Mucosa of descending colon (tissue), 3 donors: ENCODE data around the gene CHST8. TPM values are rescaled to one million over a fixed set of nuclear protein-coding genes. Genes with fewer than 3 reads are reported as not detected.
A peak's percentile ranks its signal among the peaks of the same experiment; 100 is the strongest.

ENCODE experiments used
- ATAC-seq: fragments of 200-7000 bp; cut with Tn5 transposase; one replicate; pipeline ENCODE4 v1.9.1; 2020; ENCODE audit warnings: mild to moderate bottlenecking, moderate library complexity
- DNase-seq, 3 donors: peaks; one replicate each; pipeline ENCODE4 v3.0.0-alpha.2; 2020
- H3K36me3 ChIP-seq: fragments of 200-600 bp; one replicate; pipeline ENCODE4 v1.8.0; 2021; ENCODE audit warnings: low read depth, mild to moderate bottlenecking
- H3K4me1 ChIP-seq: fragments of 200-600 bp; one replicate; pipeline ENCODE4 v1.8.0; 2021; ENCODE audit warnings: low read depth, mild to moderate bottlenecking
- H3K4me3 ChIP-seq: fragments of 200-600 bp; one replicate; pipeline ENCODE4 v1.8.0; 2021; ENCODE audit warnings: mild to moderate bottlenecking
- H3K9me3 ChIP-seq: fragments of 200-600 bp; one replicate; pipeline ENCODE4 v1.8.0; 2021; ENCODE audit warnings: mild to moderate bottlenecking
- CTCF ChIP-seq: fragments of 200-600 bp; IDR thresholded peaks from one replicate; pipeline ENCODE4 v1.8.0; 2022; ENCODE audit warnings: antibody characterized with exemption, mild to moderate bottlenecking
- intact Hi-C, 2 donors: fragments of 100-400 bp; cut with DNase I in 1 of 2; cut with micrococcal nuclease in 1 of 2; formaldehyde crosslinking; loops; one replicate each; pipeline versions ENCODE4 v1.11.0 to v1.11.1; 2022; cut with DNase I, micrococcal nuclease
- total RNA-seq, 3 donors: library from RNA; stranded (reverse); fragmentation: NEBNext Ultra II Directional in 2 of 3; extraction: Animal tissue kit (Norgen Biotek cat#: 25700) in 2 of 3; gene quantifications; one replicate each; pipeline versions ENCODE4 v1.2.1 to v1.2.4, GENCODE V29; 2021 to 2023
- donor health status: DM: no; HTN: no; CAD: no; lungs with moderate emphysema.
- donor health status: DM: no; HTN: no; CAD: no.
- donor health status: DM: no; HTN: yes; CAD: no.

CHST8 gene
- total RNA-seq, 3 donors from 2014 or later = 0.31 TPM; not detected in 2

- intact Hi-C loops = no loop called here
- no peaks in the 10 kb centered on the region for H3K4me1 ChIP-seq
- ATAC-seq (no peak), DNase-seq (peak in 2 of 3 donors; percentile 4 to 10)
- no peak for TF ChIP-seq CTCF
- H3K4me3 ChIP-seq = no peak overlapping the region
- no peaks in the 10 kb centered on the region for H3K36me3 ChIP-seq
- H3K9me3 ChIP-seq = no peaks in the 10 kb centered on the region
Measured at GRCh38 chr19:33685541-33685940, 63.8 kb downstream of the CHST8 start.

GRCh38 chr19:33686262-33686661, 64.5 kb downstream of the CHST8 start:
- ATAC-seq (no peak), DNase-seq (no peak)
- no peaks in the 10 kb centered on the region for H3K4me1 ChIP-seq
- intact Hi-C loops = no loop called here
- no peaks in the 10 kb centered on the region for H3K9me3 ChIP-seq
- H3K4me3 ChIP-seq = no peak overlapping the region
- TF ChIP-seq CTCF = no peak
- no peaks in the 10 kb centered on the region for H3K36me3 ChIP-seq

- Histone ChIP-seq H3K4me3 (no peak overlapping the region), H3K4me1 (no peaks in the 10 kb centered on the region), H3K9me3 (no peaks in the 10 kb centered on the region), H3K36me3 (no peaks in the 10 kb centered on the region)
- intact Hi-C loops = no loop called here
- no peak for ATAC-seq
- TF ChIP-seq CTCF = no peak
- peak in 1 of 3 donors; percentile 34 for DNase-seq
Measured at GRCh38 chr19:33686687-33687480, 65.1 kb downstream of the CHST8 start.

GRCh38 chr19:33687481-33688170, 65.9 kb downstream of the CHST8 start:
- no peak for DNase-seq
- Histone ChIP-seq H3K36me3 (no peaks in the 10 kb centered on the region), H3K4me1 (no peaks in the 10 kb centered on the region), H3K4me3 (no peak overlapping the region), H3K9me3 (no peaks in the 10 kb centered on the region)
- intact Hi-C loops = no loop called here
- ATAC-seq = no peak
- no peak for TF ChIP-seq CTCF

DNA sequence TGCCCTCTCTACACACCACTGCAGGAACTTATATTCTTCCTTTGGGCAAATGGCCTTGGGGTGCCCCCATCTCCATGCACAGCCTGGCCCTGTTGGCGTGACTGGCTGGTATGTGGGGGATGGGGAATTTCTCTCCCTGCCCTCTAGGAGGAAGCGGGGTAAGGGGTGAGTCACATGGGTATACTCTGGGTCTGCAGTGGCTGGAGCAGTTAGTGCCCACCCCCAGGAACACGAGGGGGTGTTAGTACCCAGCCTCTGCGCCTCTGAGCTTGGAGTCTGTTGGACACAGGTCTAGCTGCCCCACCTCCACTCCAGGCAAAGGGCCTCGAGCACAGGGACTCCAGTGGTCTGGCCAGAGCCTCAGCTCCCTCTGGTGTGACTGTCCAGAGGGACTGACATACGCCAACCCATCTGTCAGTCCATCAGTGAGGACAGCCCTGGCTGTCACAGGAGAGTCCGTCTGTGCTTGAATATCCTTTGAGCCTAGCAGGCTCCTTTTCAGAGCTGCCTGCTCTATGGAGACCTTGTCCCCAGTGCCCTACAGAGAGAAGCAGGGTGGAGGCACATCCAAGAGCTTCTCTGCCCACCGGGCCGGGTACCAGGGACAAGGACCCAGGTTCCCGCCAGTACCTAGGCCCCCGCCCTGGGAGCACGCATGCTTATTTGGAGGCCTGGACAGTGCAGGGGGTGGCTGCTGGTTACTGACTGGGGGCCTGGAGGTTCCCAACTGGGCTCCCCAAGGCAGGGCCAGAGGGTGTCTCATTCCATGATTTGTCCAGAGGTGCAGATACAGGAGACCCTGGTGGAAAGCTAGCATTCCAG, 66.6 kb downstream of the CHST8 start:
- Histone ChIP-seq H3K4me1 (no peaks in the 10 kb centered on the region), H3K4me3 (no peak overlapping the region), H3K9me3 (no peaks in the 10 kb centered on the region), H3K36me3 (no peaks in the 10 kb centered on the region)
- ATAC-seq (no peak), DNase-seq (no peak)
- intact Hi-C loops = no loop called here
- TF ChIP-seq CTCF = no peak
